HepG2 (cell line): ENCODE data around the gene FILIP1.

Experiments
- CEBPZ ChIP-seq: IDR thresholded peaks from 2 replicates; pipeline ENCODE4 v1.6.1; 2012; ENCODE audit warnings: low read length, improper control_type of control experiment
- MTF2 ChIP-seq: sonication (generic); formaldehyde crosslinking; IDR thresholded peaks from 2 replicates; pipeline ENCODE4 v1.5.0; 2020; ENCODE audit warnings: missing genetic modification reagents, borderline replicate concordance
- SP2 ChIP-seq: sonication (generic); formaldehyde crosslinking; IDR thresholded peaks from 2 replicates; pipeline ENCODE4 v1.5.1; 2020; ENCODE audit warnings: mild to moderate bottlenecking, missing genetic modification reagents
- ZC3H4 ChIP-seq: sonication (generic); formaldehyde crosslinking; IDR thresholded peaks from 2 replicates; pipeline ENCODE4 v1.4.0; 2020; ENCODE audit warnings: missing genetic modification reagents, borderline replicate concordance

DNA sequence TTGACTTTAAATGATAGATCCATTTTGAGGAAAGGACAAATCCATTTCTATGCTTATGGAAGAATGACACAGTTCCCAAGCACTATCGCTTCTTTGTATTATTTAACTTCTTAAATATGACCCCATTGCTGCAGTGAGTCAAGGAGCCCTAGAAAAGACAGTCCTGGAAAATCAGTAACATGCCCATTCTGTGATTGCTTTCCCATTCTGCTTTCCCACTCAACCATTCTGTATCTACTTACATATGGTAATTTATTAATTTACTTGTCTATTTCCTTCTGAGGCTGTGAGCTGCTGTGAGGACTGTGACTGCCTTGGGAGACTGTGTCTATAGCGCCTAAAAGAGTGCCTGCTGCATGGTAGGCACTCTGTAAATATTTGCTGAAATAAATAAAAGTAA is 123.6 kb downstream of the FILIP1 start:
- TF ChIP-seq ZC3H4: no peak
- no peak for TF ChIP-seq MTF2 (CRISPR knock-in tag)
- TF ChIP-seq CEBPZ: no peak
- no peak for TF ChIP-seq SP2 (CRISPR knock-in tag)
